Measurements from ENCODE around the gene GNA12. TPM values are rescaled to one million over a fixed set of nuclear protein-coding genes. Genes with fewer than 3 reads are reported as not detected.

Gene GNA12
- total RNA-seq, 3 donors from 2014 or later (not counting 1 experiment from before 2014, with no cell fraction given), result 12.6 to 20.2 (median 19.5) TPM

DNA sequence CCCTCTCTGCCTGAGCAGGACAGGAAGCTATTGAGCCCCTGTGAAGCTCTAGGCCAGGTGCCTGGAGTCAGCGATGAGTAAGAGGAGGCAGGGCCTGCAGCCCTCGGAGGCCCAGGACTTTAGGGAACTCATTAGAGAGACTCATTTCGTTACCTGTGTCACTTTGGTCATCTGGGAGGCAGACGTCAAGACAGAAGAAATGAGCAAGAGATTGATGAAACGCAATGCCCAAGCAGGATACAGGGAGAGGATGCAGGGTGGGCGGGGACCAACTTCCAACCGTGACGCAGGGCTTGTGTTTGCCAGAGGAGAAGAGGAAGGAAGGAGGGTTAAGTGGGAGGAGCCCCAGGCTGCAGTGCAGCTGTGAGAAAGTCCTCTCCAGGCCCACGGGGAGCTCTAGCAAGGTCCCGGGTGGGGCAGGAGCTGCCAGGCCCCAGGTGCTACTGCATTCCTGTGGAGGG is 26.4 kb upstream of the GNA12 start:
- no peak overlapping the region for H3K27ac ChIP-seq (ENCODE audit: low read length)
- Mint-ChIP-seq H3K9me3 (no peaks in the 10 kb centered on the region), H3K4me3 (peak overlapping the region; percentile 46), H3K27me3 (ENCODE audit: low read depth in 2 of 2) (peaks cover 0 to 8% of the 10 kb centered on the region in 2 donors), H3K36me3 (no peaks in the 10 kb centered on the region), H3K27ac (peak overlapping the region in 1 of 2 donors; percentile 71), H3K4me1 (peaks cover 6 to 8% of the 10 kb centered on the region in 2 donors)
- no peaks in the 10 kb centered on the region for H3K9me3 ChIP-seq (ENCODE audit: control insufficient read depth, insufficient read depth, low read length)
- H3K36me3 ChIP-seq (ENCODE audit: control insufficient read depth, insufficient read depth, low read length), result no peaks in the 10 kb centered on the region
- DNase-seq (peak in 1 of 2 donors; percentile 66), ATAC-seq (peak; percentile 30 to 51 (median 38))
- TF ChIP-seq, protein P1, sequence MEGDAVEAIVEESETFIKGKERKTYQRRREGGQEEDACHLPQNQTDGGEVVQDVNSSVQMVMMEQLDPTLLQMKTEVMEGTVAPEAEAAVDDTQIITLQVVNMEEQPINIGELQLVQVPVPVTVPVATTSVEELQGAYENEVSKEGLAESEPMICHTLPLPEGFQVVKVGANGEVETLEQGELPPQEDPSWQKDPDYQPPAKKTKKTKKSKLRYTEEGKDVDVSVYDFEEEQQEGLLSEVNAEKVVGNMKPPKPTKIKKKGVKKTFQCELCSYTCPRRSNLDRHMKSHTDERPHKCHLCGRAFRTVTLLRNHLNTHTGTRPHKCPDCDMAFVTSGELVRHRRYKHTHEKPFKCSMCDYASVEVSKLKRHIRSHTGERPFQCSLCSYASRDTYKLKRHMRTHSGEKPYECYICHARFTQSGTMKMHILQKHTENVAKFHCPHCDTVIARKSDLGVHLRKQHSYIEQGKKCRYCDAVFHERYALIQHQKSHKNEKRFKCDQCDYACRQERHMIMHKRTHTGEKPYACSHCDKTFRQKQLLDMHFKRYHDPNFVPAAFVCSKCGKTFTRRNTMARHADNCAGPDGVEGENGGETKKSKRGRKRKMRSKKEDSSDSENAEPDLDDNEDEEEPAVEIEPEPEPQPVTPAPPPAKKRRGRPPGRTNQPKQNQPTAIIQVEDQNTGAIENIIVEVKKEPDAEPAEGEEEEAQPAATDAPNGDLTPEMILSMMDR (IDR thresholded peaks at IDR 0.05), result no peak
- intact Hi-C loops (cut with micrococcal nuclease), result no loop called here
- no peaks in the 10 kb centered on the region for H3K27me3 ChIP-seq (ENCODE audit: control insufficient read depth, insufficient read depth, low read length)
- H3K4me1 ChIP-seq (ENCODE audit: control insufficient read depth, insufficient read depth, low read length), result peaks cover 16% of the 10 kb centered on the region
- 13% methylated on average over 10 of the region's 10 CpGs for WGBS (ENCODE audit: insufficient coverage)
- no peak overlapping the region for H3K4me3 ChIP-seq (ENCODE audit: low read length)

DNA sequence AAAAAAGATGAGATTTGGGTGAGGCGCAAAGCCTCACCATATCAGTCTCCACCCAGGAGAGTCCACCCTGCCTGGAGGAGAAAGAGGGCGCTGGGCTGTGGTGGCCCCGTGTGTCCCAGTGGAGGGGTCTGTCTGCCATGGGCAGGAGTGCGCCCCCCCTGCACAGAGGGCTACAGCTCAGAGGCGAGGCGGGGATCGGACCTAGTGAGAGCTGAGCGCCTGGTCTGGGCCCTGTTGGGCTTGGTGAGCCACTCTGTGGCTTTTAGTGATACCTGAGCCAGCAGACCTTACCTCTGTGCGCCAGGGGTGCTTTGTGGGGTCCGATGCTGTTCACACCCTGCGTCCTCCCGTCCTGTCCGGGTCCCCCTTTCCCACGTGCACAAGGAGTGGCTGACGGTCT is 25.9 kb upstream of the GNA12 start:
- H3K9me3 ChIP-seq (ENCODE audit: control insufficient read depth, insufficient read depth, low read length), result no peaks in the 10 kb centered on the region
- Mint-ChIP-seq H3K9me3 (no peaks in the 10 kb centered on the region), H3K27me3 (ENCODE audit: low read depth in 2 of 2) (peaks cover 2 to 8% of the 10 kb centered on the region in 2 donors), H3K4me3 (no peak overlapping the region), H3K4me1 (peaks cover 8 to 9% of the 10 kb centered on the region in 2 donors), H3K36me3 (no peaks in the 10 kb centered on the region), H3K27ac (peak overlapping the region in 1 of 2 donors; percentile 71)
- H3K4me1 ChIP-seq (ENCODE audit: control insufficient read depth, insufficient read depth, low read length), result peaks cover 19% of the 10 kb centered on the region
- no peak for DNase-seq
- no peak overlapping the region for H3K4me3 ChIP-seq (ENCODE audit: low read length)
- TF ChIP-seq, protein P1 (IDR thresholded peaks at IDR 0.05), result no peak
- H3K27me3 ChIP-seq (ENCODE audit: control insufficient read depth, insufficient read depth, low read length), result no peaks in the 10 kb centered on the region
- no peak for ATAC-seq
- intact Hi-C loops (cut with micrococcal nuclease), result loop anchor here (10.0 kb wide), 1 partner anchor 805 kb away; no protein-coding TSS in a partner anchor
- no peak overlapping the region for H3K27ac ChIP-seq (ENCODE audit: low read length)
- H3K36me3 ChIP-seq (ENCODE audit: control insufficient read depth, insufficient read depth, low read length), result no peaks in the 10 kb centered on the region
- 74% methylated on average over 15 of the region's 15 CpGs for WGBS (ENCODE audit: insufficient coverage)

DNA sequence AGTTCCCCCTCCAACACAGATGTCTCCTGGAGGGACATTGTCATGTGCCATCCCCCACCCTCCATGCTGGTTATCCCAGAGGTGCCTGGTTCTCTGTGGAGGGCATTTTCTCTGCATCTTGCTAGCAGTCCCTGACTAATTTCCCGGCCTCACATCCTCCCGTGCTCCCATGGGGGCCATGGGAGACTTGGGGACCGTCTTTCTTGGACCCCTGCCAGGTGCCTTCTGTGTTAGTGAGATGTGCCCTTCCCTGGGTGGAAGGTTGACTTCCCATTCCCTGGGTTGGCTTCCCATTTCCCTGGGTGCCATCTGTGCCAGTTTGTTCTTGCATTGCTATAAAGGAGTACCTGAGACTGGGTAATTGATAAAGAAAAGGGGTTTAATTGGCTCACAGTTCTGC is 22.5 kb upstream of the GNA12 start:
- peaks cover 47% of the 10 kb centered on the region for H3K4me1 ChIP-seq (ENCODE audit: control insufficient read depth, insufficient read depth, low read length)
- TF ChIP-seq, protein P1 (IDR thresholded peaks at IDR 0.05), result no peak
- H3K27me3 Mint-ChIP-seq (ENCODE audit: low read depth in 2 of 2), result peaks cover 6% of the 10 kb centered on the region in 2 donors

More for the DNA sequence above, 22.5 kb upstream of the GNA12 start:
- peaks cover 26 to 29% of the 10 kb centered on the region in 2 donors for H3K4me1 Mint-ChIP-seq
- H3K9me3 ChIP-seq (ENCODE audit: control insufficient read depth, insufficient read depth, low read length), result no peaks in the 10 kb centered on the region
- no peaks in the 10 kb centered on the region for H3K9me3 Mint-ChIP-seq
- no peaks in the 10 kb centered on the region for H3K27me3 ChIP-seq (ENCODE audit: control insufficient read depth, insufficient read depth, low read length)
- H3K27ac Mint-ChIP-seq, result no peak overlapping the region
- no peaks in the 10 kb centered on the region for H3K36me3 Mint-ChIP-seq
- no peak overlapping the region for H3K4me3 ChIP-seq (ENCODE audit: low read length)
- intact Hi-C loops (cut with micrococcal nuclease), result loop anchor here (10.0 kb wide), 1 partner anchor 808 kb away; no protein-coding TSS in a partner anchor
- no peak overlapping the region for H3K4me3 Mint-ChIP-seq
- 75% methylated on average over 3 of the region's 3 CpGs for WGBS (ENCODE audit: insufficient coverage)
- H3K36me3 ChIP-seq (ENCODE audit: control insufficient read depth, insufficient read depth, low read length), result no peaks in the 10 kb centered on the region
- ATAC-seq (no peak), DNase-seq (no peak)
- no peak overlapping the region for H3K27ac ChIP-seq (ENCODE audit: low read length)

Measured in natural killer cell (primary cell).